ENCODE measurements around the gene HSPA8.
"Not testable (repeated sequence)": the region's sequence is repeated elsewhere in the genome, so short reads cannot be mapped to it uniquely, and the experiment has no call there.

Gene HSPA8

DNA sequence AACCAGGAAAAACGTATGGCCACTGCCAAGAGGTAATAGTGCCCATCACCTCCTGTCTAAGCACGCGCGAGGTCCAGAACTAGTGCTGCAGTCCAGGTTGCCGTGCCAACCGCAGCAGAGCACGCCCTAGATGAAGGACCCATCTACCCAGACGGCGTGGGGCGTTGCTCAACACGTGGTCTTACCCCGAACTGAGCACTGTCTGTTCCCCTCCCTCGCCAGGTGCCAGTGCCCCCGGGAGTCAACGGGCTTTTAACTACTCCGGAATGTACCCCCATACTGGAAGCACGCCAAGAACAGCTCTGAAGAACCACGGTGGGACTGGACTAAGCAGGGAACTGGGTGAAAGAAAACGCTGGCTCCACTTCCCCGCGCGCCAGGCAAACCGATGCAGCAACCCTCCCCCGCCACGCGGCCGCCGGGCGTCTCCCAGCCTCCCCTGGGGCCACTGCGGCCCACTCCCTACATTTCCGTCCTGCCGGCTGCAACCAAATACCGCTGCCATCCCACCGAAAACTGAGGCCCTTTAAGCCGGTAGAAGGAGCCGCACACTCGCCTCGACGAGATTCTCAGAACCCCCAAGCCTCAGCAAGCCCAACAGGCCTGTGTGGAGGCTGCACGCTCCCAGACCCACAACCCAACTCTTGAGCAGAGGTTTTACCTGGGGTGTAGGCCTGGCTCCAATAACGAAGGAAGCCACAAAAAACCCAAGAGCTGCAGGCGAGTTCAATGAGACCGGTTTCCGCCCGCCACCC lies at the start of gene HSPA8:
TSS of gene HSPA8 (minus strand) at position 734 of the 755 bp plus-strand sequence. CDS start 812 bp downstream, outside the sequence.
- peak; percentile 79 for DNase-seq

DNA sequence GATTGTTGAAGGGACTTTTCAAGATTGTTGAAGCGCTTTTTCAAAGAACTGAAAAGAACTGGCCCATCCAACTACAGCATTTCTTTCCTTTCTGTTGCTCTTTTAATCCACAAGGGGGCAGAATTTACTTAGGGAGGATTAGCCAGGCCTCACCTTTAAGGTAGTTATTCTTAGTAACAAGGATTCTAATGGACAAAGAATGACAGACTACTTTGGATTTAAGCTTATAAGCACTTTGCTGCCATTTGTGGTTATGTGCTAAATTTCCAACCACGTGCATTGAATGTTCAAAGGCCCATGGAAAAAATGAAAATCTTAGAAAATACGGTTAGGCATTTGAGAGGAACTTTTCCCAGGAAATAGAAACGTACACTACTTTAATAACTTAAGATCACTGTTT lies 49.5 kb upstream of the HSPA8 start:
- DNase-seq = no peak

DNA sequence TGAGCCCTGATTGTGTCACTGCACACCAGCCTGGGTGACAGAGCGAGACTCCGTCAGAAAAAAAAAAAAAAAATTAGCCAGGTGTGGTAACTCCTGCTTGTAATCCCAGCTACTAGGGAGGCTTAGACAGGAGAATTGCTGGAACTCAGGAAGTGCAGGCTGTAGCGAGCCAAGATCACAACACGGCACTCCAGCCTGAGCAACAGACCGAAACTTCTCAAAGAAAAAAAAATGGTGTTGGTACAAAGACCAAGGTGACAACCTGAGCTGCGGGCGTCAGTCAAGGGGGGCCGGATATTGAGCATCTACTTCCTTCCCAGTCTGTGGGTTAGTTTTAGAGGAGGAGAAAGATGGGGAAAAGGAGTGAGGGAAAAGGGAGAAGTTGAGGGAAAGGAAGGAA lies 48.5 kb upstream of the HSPA8 start:
- DNase-seq = no peak

DNA sequence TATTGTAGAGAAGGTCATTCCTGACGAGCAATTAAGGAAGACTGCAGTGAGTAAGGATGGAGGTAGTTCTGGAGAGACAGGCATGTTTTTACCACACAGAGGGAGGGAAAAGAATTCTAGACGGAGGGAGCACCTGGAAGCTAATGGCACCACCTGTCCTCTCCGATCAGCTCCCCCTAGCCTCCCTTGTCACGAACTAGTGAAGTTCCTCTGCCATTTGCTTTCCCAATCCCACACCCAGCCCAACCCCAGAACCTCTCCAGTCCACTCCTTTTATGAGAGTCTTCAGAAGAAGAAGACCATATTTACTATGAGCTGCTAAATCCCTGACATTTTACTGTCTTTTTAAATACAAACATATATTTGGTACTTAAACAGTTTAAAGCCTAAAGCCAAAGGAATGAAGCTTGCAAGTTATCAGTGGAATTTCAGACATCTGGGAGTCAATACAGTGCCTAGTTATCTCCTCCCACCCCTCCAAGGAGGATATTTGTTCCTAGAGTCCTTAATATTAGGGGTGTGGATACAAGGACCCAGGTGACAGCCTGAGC lies 46.1 kb upstream of the HSPA8 start:
- no peak for DNase-seq

DNA sequence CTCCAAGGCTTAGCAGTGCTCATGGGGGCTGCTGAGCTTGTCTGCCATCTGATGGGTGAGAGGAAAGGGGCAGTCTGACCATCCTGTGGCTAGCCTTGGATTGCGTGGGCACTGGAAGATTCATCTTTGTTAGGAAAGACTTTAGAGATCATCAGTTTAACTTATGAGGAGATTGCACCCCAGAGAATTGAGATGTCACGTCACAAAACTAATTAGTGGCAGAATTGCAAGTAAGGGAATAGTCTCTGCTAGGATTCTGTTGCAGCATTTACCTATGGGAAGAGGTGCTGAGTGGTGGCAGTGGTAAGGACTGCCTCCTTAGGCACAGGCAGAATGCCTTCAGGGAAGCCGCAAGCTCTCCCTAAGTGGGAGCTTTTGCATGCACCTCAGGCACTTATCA lies 42.8 kb upstream of the HSPA8 start:
- DNase-seq = no peak

DNA sequence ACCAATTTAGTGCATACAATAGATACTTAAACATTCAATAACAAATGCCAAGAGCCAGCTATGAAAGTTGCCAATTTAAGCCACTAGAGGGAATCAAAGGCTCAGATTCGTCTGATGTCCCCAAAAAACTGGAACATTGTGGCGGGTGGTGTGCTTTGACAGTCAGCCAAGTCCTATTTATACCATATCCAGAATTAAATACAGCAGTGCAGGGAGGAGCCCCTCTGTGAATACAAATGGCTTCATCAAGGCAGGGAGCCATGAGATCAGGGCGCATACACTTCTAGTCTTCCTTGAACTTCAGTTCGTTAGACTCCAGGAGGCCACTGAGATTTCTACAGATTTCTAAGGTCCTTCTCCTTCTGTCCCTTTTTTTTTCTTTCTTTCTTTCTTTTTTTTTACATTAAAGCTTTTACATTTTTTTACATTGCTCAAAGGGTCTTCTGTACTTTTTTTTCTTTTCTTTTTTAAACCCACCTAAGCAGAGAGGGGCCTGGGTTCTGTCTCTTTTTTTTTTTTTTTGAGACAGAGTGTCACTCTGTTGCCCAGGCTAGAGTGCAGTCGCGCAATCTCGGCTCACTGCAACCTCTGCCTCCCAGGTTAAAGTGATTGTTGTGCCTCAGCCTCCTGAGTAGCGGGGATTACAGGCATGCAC lies 41.5 kb upstream of the HSPA8 start:
- DNase-seq = no peak

DNA sequence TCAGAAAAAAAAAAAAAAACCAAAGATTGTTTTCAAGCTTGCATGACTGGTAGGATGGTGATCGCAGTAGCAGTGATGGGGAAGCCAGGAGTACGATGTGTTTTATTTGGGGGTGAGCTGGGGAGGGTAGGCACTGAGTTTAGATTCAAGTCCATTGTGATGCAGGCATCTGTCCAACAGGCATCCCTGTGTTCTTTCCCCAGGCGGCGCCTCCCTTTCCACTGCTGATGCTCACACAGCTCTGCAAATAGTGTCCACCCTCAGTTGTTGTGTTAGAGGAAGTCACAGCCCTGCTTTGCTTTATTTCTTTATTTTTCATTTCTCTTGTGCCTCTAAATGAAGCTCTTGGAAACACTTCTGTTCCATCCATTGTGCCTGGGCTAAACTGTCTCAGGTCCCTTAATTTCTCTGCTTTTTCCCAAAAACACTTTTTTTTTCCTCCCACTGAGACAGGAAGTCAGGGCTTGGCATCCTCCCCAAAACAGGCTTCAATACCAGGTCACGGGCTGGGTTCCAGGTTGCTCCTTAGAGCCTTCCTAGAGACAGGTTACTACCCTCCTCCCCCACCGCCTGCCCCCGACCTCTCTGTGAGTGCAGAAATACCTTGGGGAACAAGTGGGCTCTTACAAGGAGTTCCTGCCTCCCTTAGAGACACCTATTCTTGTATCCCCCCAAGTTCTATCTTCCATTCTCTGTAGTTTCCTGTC lies 38.6 kb upstream of the HSPA8 start:
- no peak for DNase-seq

DNA sequence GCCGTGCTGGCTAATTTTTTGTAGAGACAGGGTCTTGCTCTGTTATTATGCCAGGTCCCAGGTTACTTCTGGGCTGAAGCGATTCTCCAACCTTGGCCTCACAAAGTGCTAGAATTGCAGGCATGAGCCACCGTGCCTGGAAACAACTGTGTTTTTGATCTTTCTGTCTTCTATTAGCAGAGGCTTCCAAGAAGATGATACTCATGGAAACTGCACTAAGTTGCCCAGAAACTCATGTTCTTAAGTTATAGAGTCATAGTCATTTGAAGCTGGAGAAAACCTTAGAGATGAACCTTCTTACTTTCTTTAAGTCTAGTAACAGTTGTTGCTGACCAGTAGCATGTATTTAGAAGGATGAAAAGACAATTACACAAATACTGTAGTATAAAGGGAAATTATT lies 37.1 kb upstream of the HSPA8 start:
- DNase-seq = no peak

DNA sequence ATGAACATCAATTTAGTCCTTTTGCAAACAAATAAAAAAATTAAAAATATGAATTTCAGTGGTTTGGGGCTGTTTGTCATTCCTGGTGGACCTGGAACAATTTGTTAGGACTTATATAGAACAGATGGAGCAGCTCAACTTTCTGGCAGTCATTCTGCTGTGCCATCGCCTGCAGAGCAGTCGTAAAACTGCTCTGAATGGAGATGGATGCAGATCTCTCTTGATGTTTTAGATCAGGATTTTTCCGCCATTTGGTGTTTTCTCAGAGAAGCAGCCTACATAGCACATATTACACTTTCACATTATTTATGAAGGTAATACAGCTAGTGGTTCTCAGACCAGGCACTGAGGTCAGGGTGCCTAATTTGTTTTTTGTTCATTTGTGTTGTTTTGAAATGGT lies 31.8 kb upstream of the HSPA8 start:
- no peak for DNase-seq

DNA sequence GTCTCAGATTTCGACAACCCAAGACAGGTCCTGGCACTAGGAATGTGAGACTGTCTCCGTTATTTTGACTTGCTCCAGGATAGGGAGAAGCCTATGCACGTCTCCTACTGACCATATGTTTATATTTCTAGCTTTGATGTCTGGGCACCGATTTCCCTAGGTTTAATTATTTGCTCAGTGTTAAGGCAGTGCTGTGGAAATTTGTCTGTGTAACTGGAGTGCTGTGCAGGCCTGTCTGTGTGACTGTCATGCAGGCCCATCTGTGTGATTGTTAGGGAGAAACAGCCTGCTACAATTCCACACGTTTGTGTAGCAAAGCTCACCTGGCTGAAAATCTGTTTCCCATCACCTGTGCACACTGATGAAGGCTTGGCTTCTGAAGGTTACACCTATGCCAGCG lies 29.6 kb upstream of the HSPA8 start:
- no peak for DNase-seq

DNA sequence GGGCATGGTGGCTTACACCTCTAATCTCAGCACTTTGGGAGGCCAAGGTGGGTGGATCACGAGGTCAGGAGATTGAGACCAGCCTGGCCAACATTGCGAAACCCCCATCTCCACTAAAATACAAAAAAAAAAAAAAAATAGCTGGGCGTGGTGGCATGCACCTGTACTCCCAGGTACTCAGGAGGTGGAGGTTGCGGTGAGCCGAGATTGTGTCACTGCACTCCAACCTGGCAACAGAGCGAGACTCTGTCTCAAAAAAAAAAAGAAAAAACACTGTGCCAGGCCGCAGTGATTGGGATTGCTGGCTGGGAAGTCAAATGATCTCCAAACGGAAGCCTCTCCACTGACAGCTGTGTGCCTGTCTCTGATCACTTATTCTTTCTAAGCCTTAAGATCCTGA lies 28.2 kb upstream of the HSPA8 start:
- DNase-seq = not testable (repeated sequence)

DNA sequence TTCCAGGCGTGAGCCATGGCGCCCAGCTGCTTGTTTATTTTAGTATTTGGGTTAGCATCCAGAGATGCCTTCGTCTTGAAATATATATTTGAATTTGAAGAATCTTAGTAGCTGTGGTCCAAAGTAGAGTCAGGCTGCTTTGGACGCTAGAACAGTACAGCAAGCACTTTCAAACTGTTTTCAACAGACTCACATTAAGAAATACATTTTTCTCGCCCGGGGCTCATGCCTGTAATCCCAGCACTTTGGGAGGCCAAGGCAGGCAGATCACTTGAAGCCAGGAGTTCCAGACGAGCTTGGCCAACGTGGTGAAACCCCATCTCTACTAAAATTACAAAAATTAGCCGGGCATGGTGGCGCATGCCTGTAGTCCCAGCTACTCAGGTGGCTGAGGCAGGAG lies 27.0 kb upstream of the HSPA8 start:
- not testable (repeated sequence) for DNase-seq

DNA sequence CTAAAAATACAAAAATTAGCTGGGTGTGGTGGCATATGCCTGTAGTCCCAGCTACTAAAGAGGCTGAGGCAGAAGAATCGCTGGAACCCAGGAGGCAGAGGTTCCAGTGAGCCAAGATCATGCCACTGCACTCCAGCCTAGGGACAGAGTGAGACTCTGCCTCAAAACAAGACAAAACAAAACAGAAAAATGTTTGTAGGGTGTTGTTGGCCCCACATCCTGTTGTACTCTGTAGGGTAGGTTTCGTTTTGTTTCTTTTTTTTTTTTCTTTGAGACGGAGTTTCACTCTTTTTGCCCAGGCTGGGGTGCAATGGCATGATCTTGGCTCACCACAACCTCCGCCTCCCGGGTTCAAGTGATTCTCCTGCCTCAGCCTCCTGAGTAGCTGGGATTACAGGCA lies 25.7 kb upstream of the HSPA8 start:
- not testable (repeated sequence) for DNase-seq

DNA sequence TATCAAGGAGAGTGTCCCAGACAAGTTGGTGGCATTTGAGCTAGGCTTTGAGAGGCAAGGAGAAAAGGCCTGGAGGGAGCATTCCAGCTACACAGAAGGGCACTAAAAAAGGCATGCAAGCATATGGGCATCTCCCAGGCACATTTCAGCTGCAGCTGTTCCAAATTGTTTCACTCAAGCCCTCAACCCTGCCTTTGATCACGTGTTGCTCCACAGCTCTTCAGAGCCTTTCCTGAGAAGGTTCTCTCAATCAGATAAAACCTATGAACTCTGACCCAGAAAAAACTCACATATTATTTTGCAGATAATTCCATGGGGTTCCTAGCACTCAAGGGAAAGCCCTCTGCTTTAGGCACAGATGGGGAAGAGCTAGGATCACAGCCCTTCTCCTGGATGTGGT lies 24.4 kb upstream of the HSPA8 start:
- no peak for DNase-seq

DNA sequence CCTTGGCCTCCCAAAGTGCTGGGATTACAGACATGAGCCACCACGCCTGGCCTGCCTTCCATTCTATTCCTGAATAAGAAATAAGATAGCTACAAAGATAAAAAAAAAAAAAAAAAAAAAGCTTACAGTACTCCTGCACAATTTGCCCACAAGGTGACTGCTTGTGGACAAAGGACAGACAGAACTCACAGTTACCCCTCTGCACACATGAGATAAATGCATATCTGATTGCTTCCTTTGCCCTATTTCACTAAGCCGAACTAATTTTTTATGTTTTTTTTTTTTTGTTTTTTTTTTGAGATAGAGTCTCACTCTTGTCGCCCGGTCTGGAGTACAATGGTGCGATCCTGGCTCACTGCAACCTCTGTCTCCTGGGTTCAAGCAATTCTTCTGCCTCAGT lies 23.6 kb upstream of the HSPA8 start:
- no peak for DNase-seq

DNA sequence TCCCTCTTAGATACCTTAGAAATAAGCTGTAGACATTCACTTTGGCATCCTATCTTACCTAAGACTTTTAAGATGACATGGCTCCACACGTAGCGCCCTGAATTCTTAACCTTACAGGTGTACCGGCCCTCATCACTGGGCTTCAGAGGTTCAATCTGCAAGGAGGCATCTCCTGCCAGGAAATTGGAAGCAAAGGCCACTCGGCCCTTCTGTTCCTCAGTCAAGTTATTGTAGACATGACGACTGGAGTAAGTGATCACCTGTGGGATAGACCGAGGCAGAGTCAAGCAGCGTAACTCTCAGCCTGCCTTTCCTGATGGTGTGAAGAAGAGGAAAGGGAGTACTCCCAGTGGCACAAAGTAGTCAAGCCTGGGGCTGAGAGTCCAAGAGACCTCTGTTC lies 22.5 kb upstream of the HSPA8 start:
- DNase-seq = no peak

DNA sequence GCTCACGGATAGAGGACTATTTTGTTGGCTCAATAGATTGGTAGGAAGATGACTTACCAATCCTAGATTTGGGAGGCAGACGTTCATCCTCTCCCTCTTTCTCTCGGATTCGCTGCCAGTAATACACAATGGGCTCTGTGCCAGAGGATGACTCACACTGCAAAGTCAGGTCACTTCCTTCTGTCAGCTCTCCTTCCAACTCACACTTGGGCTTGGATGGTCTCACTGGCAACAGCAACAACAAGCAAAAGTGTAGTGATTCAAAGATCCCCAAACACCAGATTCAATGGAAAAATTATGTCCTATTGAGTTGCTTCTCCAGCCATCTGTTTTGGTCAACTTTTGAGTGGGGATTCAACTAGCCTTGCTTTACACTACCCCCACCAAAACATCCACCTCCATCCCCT lies 21.7 kb upstream of the HSPA8 start:
- DNase-seq = peak; percentile 67

DNA sequence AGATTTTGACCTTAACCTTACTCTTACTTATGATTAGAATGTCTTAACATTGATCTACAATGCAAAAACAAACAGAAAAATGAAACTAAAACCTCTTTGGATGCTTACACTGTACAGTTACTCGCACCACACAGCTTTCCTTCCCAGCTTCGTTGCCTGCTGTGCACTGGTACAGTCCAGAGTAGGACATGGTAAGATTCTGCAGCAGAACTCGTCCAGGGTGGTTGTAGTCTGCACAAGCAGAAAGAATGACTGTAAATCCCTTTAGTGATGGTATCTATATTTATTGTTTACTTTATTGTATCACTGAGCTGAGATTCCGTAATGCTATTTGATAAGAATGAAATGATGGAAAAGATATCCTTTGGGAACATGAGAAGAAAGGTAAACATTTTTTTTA lies 21.0 kb upstream of the HSPA8 start:
- DNase-seq = no peak

DNA sequence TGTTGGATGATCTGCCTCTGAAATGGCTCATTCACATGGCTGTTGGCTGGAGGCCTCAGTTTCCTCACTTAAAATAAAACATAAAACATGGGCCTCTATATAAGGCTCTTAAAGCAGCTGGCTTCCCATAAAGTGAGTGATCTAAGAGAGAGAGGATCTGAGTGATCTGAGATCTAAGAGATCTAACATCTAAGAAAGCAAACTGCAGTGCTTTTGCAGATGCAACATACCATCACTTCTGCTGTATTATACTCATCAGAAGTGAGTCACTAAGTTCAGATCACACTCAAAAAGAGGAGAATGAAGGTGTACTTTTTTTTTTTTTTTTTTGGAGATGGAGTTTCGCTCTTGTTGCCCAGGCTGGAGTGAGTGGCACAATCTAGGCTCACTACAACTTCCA lies 18.1 kb upstream of the HSPA8 start:
- DNase-seq = no peak

DNA sequence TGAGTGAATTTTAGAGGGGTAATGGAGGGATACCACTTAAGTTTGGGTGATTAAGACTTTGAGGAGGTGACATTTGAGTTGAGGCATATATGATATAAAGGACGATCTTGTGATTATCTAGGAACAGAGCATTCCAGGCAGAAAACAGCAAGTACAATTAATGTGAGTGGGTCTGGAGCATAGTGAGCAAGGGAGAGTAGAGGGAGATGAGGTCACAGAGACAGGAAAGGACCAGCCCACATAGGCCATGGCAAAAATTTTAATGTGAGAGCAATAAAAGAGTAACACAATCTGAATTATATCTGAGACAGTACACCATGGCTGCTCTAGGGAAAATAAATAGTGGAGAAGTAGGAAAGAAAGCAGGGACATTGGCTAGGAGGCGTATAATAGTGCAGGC lies 14.5 kb upstream of the HSPA8 start:
- DNase-seq = no peak

DNA sequence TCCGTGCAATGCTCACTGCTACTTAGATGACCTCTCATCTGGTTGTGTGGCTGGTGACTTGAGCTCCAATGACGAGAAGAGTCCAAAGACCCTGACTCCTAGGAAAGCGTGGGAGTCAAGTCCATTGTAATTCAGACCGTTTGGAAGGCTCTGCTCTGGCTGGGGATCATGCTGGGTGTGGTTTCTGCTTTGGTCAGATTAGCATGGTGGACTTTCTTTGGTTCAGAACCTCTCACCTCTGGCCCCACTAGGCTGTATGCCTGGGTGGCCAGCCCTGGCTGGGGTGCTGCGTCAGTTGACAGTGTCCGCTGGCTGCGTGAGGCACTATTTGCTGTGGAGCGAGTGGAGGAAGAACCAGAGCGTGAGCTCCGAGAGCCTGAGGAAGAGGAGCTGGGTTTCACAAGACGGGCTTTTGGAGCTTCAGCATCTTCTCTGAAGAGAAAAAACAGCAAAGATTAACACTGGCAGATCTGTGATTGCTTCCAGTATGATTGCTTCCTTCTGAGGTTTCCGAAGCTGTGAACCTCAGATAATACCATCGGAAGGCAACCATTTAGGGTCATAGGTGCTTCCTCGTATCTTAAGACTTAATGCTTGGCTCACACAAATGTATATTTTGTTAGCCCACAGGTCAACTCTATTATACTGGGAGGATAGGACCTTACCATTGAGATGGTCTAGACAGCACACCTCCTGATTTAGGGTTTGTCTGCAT lies 11.6 kb upstream of the HSPA8 start:
- DNase-seq = no peak

DNA sequence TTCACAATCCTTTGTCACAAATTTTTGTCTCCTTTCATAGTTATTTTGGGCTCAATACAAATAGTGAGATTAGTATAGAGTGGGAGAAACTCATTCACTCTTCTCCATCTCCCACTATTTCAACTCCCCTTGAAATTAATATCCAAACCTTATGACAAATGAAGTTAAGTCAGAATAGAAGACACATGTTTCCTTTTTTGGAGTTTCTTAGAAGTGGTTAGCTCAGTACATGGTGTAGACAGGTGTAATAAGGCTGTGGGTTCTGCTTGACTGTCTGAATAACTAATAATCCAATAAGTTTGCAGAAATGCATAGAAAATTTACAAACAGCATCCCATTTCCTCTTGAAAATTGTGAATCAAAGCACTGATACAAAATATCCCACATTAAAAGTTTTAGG lies 10.8 kb upstream of the HSPA8 start:
- DNase-seq = no peak

DNA sequence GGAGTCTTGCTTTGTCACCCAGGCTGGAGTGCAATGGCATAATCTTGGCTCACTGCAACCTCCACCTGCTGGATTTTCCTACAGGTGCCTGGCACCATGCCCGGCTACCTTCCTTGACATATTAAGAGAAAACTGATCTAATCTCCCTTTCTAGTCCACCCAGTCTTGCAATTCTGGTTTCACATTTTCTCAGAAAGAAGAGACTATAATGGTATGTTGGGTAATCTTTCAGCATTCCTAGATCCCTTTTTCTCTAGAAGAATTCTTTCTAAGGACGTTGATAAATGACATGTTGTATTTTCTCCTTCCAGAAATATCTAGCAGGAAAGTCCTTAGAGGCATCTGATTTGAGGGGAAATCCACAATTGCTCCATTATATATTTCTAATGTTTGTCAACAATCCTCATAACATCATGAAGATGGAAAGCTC lies 10.4 kb upstream of the HSPA8 start:
- DNase-seq = no peak
